Ovary (tissue), 9 donors: ENCODE data around the gene ADORA1. TPM values are rescaled to one million over a fixed set of nuclear protein-coding genes. Genes with fewer than 3 reads are reported as not detected.

Experiments
- DNase-seq, 5 donors: peaks; one replicate each; pipeline ENCODE4 v3.0.0-alpha.2; 2019 to 2020
- H3K27ac ChIP-seq, 2 donors: fragments of 200-600 bp; one replicate each; pipeline versions ENCODE4 v1.5.1 to v1.8.0; 2019 to 2022
- H3K27me3 ChIP-seq: fragments of 200-600 bp; one replicate; pipeline ENCODE4 v1.8.0; 2022
- H3K36me3 ChIP-seq: fragments of 200-600 bp; sonication (generic); one replicate; pipeline ENCODE4 v1.5.1; 2019
- H3K4me1 ChIP-seq: one replicate; pipeline ENCODE4 v1.8.1; 2013; ENCODE audit warnings: mild to moderate bottlenecking, moderate library complexity; ENCODE audit not compliant: insufficient read depth
- H3K4me3 ChIP-seq: fragments of 200-600 bp; sonication (generic); one replicate; pipeline ENCODE4 v1.5.1; 2017
- H3K9me3 ChIP-seq, 2 donors: fragments of 200-600 bp in 1 of 2; sonication (generic) in 1 of 2; one replicate each; pipeline versions ENCODE4 v1.5.1 to v1.8.1; 2013 to 2019; ENCODE audit warnings: mild to moderate bottlenecking in 1 of 2, moderate library complexity in 1 of 2
- CTCF ChIP-seq, 3 donors: fragments of 450-650 bp in 2 of 3; fragments of 200-600 bp in 1 of 3; IDR thresholded peaks; one replicate each; pipeline versions ENCODE4 v1.5.1 to v1.8.0; 2016 to 2022; ENCODE audit warnings: antibody characterized with exemption in 3 of 3, mild to moderate bottlenecking in 1 of 3
- EP300 ChIP-seq: sonication (generic); formaldehyde crosslinking; IDR thresholded peaks from one replicate; pipeline ENCODE4 v1.6.1; 2017; ENCODE audit warnings: antibody characterized with exemption
- POLR2A ChIP-seq: fragments of 450-650 bp; IDR thresholded peaks from one replicate; pipeline ENCODE4 v1.6.1; 2017; ENCODE audit warnings: antibody characterized with exemption, mild to moderate bottlenecking, moderate library complexity
- WGBS, 3 donors: extraction: QIAGEN DNeasy Blood & Tissue Kit in 1 of 3; methylation state at CpG; one replicate each; pipeline versions ENCODE4 v1.1.5 to v1.1.7; 2013 to 2017; 5-methylcytosine and 5-hydroxymethylcytosine counted together
- intact Hi-C, 4 donors: fragments of 100-400 bp; cut with DNase I; formaldehyde crosslinking; loops; one replicate each; pipeline versions ENCODE4 v1.11.0 to v1.15.1; 2022 to 2023
- polyA plus RNA-seq, 2 donors: library from polyadenylated mRNA; stranded (reverse); fragments of 200-250 nt in 1 of 2; fragments of 350-450 nt in 1 of 2; fragmentation: Illumina TruSeq in 1 of 2; extraction: RNeasy Lipid Tissue Mini Kit (QIAGEN cat#74804) in 1 of 2; gene quantifications; one replicate each; pipeline ENCODE4 v1.2.3, GENCODE V29; 2013 to 2014
- total RNA-seq, 7 donors: library from RNA; depleted of rRNA in 2 of 7; stranded (reverse); fragments of >200 nt in 2 of 7; fragmentation: NEBNext Ultra II Directional in 3 of 7; extraction: Animal tissue kit (Norgen Biotek cat#: 25700) in 3 of 7; gene quantifications; one replicate each; pipeline versions ENCODE4 v1.1.0 to v1.2.4, GENCODE V29; 2016 to 2023
- donor health status: DM: no; HTN: no; CAD: no; lungs with moderate emphysema.
- donor health status: DM: no; HTN: no; CAD: no.
- donor health status: Bipolar disorder and iron deficiency.
- donor health status: DM: yes; HTN: yes; CAD: no.
- donor health status: DM: no; HTN: no; CAD: no.
- donor health status: DM: yes; HTN: yes; CAD: no.

ADORA1 gene
- total and polyA plus RNA-seq, 9 donors, result 0.15 to 1.3 (median 0.60) TPM

GRCh38 chr1:203186446-203187303 lies 59.1 kb downstream of the ADORA1 start, which contains the start of gene CHI3L1:
CHI3L1 (minus strand) TSS chr1:203186704; CDS start chr1:203186623, 81 bp downstream.
- H3K4me3 ChIP-seq, result no peak within 1 kb of the TSS
- no peak within 1 kb of the TSS for H3K27ac ChIP-seq
- WGBS, 3 donors, result 35 to 40% (median 37%) methylated on average over 13 to 14 of the region's 14 CpGs
- H3K36me3 ChIP-seq, result no peaks in the 10 kb centered on the region
- intact Hi-C loops, result no loop called here
- H3K27me3 ChIP-seq, result no peaks in the 10 kb centered on the region
- H3K9me3 ChIP-seq, result no peaks in the 10 kb centered on the region
- peaks cover 3% of the 10 kb centered on the region for H3K4me1 ChIP-seq
- TF ChIP-seq POLR2A (no peak), EP300 (no peak), CTCF (IDR thresholded peaks at IDR 0.05) (no peak)
- peak in 4 of 5 donors; percentile 24 to 49 (median 42) for DNase-seq

- intact Hi-C loops, result no loop called here
- H3K9me3 ChIP-seq, result no peaks in the 10 kb centered on the region
- no peaks in the 10 kb centered on the region for H3K27me3 ChIP-seq
- 11 to 27% (median 22%) methylated on average over 7 of the region's 7 CpGs for WGBS, 3 donors
- H3K4me3 ChIP-seq, result no peak overlapping the region
- no peaks in the 10 kb centered on the region for H3K36me3 ChIP-seq
- no peak for TF ChIP-seq CTCF (IDR thresholded peaks at IDR 0.05)
- no peak for TF ChIP-seq POLR2A
- no peak for TF ChIP-seq EP300
- peaks cover 3% of the 10 kb centered on the region for H3K4me1 ChIP-seq
- H3K27ac ChIP-seq, result no peak overlapping the region
- DNase-seq, result no peak
Observed at GRCh38 chr1:203187304-203187685, 59.8 kb downstream of the ADORA1 start.

GRCh38 chr1:203187689-203188264 lies 60.3 kb downstream of the ADORA1 start:
- DNase-seq, result no peak
- Histone ChIP-seq H3K27ac (no peak overlapping the region), H3K4me1 (peaks cover 3% of the 10 kb centered on the region), H3K36me3 (no peaks in the 10 kb centered on the region), H3K9me3 (no peaks in the 10 kb centered on the region), H3K4me3 (no peak overlapping the region), H3K27me3 (no peaks in the 10 kb centered on the region)
- WGBS, 3 donors, result 82 to 92% (median 91%) methylated on average over 3 of the region's 3 CpGs
- intact Hi-C loops, result no loop called here
- TF ChIP-seq CTCF (IDR thresholded peaks at IDR 0.05) (no peak), EP300 (no peak), POLR2A (no peak)

GRCh38 chr1:203188686-203189232 lies 61.2 kb downstream of the ADORA1 start:
- Histone ChIP-seq H3K36me3 (no peaks in the 10 kb centered on the region), H3K27ac (no peak overlapping the region), H3K4me3 (no peak overlapping the region), H3K9me3 (no peaks in the 10 kb centered on the region), H3K27me3 (no peaks in the 10 kb centered on the region), H3K4me1 (peaks cover 3% of the 10 kb centered on the region)
- TF ChIP-seq CTCF (IDR thresholded peaks at IDR 0.05) (no peak), POLR2A (no peak), EP300 (no peak)
- WGBS, 3 donors, result 86 to 90% (median 89%) methylated on average over 4 of the region's 4 CpGs
- no peak for DNase-seq
- intact Hi-C loops, result no loop called here
